WTC11 (cell line): ENCODE measurements around the gene PMP22.

Experiments used
- ESRRA ChIP-seq: sonication (generic); formaldehyde crosslinking; IDR thresholded peaks from 2 replicates; pipeline ENCODE4 v1.8.1; 2022; ENCODE audit warnings: mild to moderate bottlenecking, missing genetic modification reagents, borderline replicate concordance
- FOXP1 ChIP-seq: sonication (generic); formaldehyde crosslinking; IDR thresholded peaks from 2 replicates; pipeline ENCODE4 v1.8.0; 2022; ENCODE audit warnings: missing genetic modification reagents, mild to moderate bottlenecking, moderate library complexity, borderline replicate concordance
- NR3C1 ChIP-seq: sonication (generic); formaldehyde crosslinking; conservative IDR thresholded peaks from 2 replicates; pipeline ENCODE4 v1.8.1; 2023; ENCODE audit warnings: low read depth, mild to moderate bottlenecking, missing genetic modification reagents
- ZBTB21 ChIP-seq: sonication (generic); formaldehyde crosslinking; IDR thresholded peaks from 2 replicates; pipeline ENCODE4 v1.8.1; 2023; ENCODE audit warnings: mild to moderate bottlenecking, missing genetic modification reagents, borderline replicate concordance
- ZNF263 ChIP-seq: sonication (generic); formaldehyde crosslinking; IDR thresholded peaks from 2 replicates; pipeline ENCODE4 v1.8.1; 2022; ENCODE audit warnings: low read depth, mild to moderate bottlenecking, moderate library complexity, missing genetic modification reagents
- ZNF317 ChIP-seq: sonication (generic); formaldehyde crosslinking; IDR thresholded peaks from 2 replicates; pipeline ENCODE4 v1.8.1; 2023; ENCODE audit warnings: low read depth, mild to moderate bottlenecking, moderate library complexity, missing genetic modification reagents, borderline replicate concordance
- TF ChIP-seq, protein P1 (sequence below): fragments of 200-600 bp; IDR thresholded peaks from 2 replicates; pipeline ENCODE4 v1.8.0; 2022; ENCODE audit warnings: antibody characterized with exemption
- TF ChIP-seq, protein P2 (sequence below): sonication (generic); formaldehyde crosslinking; IDR thresholded peaks from 2 replicates; pipeline ENCODE4 v1.8.0; 2022; ENCODE audit warnings: mild to moderate bottlenecking, missing genetic modification reagents
- TF ChIP-seq, protein P3 (sequence below): sonication (generic); formaldehyde crosslinking; IDR thresholded peaks from 2 replicates; pipeline ENCODE4 v1.8.0; 2023; ENCODE audit warnings: missing genetic modification reagents
- TF ChIP-seq, protein P4 (sequence below): sonication (generic); formaldehyde crosslinking; IDR thresholded peaks from 2 replicates; pipeline ENCODE4 v1.8.1; 2023; ENCODE audit warnings: mild to moderate bottlenecking, moderate library complexity, missing genetic modification reagents
- TF ChIP-seq, protein P5 (sequence below): sonication (generic); formaldehyde crosslinking; IDR thresholded peaks from 2 replicates; pipeline ENCODE4 v1.8.1; 2022; ENCODE audit warnings: mild to moderate bottlenecking, moderate library complexity, missing genetic modification reagents

DNA sequence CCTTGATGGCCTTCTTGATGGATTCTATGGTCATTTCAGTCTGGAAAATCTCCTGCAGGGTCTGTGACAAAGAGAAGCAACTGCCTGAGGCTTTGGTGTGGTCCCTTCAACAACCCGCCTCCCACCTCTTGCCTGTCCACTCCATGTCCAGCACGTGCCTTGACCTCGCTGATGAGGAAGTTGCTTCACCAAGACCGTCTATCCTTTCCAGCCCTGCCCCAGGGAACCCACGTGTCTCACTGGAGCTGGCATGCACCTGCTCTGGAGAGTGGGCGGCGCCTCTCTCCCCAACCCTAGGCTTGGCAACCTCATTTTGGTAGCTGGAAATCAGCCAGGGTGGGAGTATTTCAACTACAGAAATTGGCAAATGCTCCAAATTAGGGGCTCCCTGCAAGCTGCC is 43.6 kb upstream of the PMP22 start:
- TF ChIP-seq, protein P1, sequence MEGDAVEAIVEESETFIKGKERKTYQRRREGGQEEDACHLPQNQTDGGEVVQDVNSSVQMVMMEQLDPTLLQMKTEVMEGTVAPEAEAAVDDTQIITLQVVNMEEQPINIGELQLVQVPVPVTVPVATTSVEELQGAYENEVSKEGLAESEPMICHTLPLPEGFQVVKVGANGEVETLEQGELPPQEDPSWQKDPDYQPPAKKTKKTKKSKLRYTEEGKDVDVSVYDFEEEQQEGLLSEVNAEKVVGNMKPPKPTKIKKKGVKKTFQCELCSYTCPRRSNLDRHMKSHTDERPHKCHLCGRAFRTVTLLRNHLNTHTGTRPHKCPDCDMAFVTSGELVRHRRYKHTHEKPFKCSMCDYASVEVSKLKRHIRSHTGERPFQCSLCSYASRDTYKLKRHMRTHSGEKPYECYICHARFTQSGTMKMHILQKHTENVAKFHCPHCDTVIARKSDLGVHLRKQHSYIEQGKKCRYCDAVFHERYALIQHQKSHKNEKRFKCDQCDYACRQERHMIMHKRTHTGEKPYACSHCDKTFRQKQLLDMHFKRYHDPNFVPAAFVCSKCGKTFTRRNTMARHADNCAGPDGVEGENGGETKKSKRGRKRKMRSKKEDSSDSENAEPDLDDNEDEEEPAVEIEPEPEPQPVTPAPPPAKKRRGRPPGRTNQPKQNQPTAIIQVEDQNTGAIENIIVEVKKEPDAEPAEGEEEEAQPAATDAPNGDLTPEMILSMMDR, result no peak
- TF ChIP-seq, protein P2, sequence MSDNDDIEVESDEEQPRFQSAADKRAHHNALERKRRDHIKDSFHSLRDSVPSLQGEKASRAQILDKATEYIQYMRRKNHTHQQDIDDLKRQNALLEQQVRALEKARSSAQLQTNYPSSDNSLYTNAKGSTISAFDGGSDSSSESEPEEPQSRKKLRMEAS (CRISPR knock-in tag), result no peak
- no peak for TF ChIP-seq ESRRA
- TF ChIP-seq ZBTB21, result no peak
- TF ChIP-seq, protein P3, sequence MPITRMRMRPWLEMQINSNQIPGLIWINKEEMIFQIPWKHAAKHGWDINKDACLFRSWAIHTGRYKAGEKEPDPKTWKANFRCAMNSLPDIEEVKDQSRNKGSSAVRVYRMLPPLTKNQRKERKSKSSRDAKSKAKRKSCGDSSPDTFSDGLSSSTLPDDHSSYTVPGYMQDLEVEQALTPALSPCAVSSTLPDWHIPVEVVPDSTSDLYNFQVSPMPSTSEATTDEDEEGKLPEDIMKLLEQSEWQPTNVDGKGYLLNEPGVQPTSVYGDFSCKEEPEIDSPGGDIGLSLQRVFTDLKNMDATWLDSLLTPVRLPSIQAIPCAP (CRISPR knock-in tag), result no peak
- no peak for TF ChIP-seq NR3C1 (CRISPR knock-in tag)
- no peak for TF ChIP-seq FOXP1 (CRISPR knock-in tag)
- no peak for TF ChIP-seq ZNF317 (CRISPR knock-in tag)
- TF ChIP-seq, protein P4, sequence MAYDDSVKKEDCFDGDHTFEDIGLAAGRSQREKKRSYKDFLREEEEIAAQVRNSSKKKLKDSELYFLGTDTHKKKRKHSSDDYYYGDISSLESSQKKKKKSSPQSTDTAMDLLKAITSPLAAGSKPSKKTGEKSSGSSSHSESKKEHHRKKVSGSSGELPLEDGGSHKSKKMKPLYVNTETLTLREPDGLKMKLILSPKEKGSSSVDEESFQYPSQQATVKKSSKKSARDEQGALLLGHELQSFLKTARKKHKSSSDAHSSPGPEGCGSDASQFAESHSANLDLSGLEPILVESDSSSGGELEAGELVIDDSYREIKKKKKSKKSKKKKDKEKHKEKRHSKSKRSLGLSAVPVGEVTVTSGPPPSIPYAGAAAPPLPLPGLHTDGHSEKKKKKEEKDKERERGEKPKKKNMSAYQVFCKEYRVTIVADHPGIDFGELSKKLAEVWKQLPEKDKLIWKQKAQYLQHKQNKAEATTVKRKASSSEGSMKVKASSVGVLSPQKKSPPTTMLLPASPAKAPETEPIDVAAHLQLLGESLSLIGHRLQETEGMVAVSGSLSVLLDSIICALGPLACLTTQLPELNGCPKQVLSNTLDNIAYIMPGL, result no peak
- TF ChIP-seq, protein P5, sequence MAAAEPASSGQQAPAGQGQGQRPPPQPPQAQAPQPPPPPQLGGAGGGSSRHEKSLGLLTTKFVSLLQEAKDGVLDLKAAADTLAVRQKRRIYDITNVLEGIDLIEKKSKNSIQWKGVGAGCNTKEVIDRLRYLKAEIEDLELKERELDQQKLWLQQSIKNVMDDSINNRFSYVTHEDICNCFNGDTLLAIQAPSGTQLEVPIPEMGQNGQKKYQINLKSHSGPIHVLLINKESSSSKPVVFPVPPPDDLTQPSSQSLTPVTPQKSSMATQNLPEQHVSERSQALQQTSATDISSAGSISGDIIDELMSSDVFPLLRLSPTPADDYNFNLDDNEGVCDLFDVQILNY (CRISPR knock-in tag), result no peak
- TF ChIP-seq ZNF263 (CRISPR knock-in tag), result no peak
